Naive thymus-derived CD4-positive, alpha-beta T cell (primary cell): ENCODE measurements around the gene ARL2. TPM values are rescaled to one million over a fixed set of nuclear protein-coding genes. Genes with fewer than 3 reads are reported as not detected.
A peak's percentile ranks its signal among the peaks of the same experiment; 100 is the strongest.

Source experiments
- ATAC-seq: fragments of 150-1000 bp; cut with Tn5 transposase; 2 replicates; pipeline ENCODE4 v1.10.0; 2021; ENCODE audit warnings: mild to moderate bottlenecking, moderate library complexity
- CTCF ChIA-PET: fragments of 350-600 bp; sonication (Branson Sonifier 250); formaldehyde crosslinking; loops from one replicate; lab custom pipeline; 2021; ENCODE audit warnings: antibody characterized with exemption; lab: Charles Lee
- POLR2A ChIA-PET: fragments of 350-600 bp; sonication (Branson Sonifier 250); formaldehyde crosslinking; loops from one replicate; lab custom pipeline; 2021; ENCODE audit warnings: antibody characterized with exemption, inconsistent platforms; lab: Charles Lee
- DNase-seq, 9 donors: peaks; one replicate each; pipeline versions ENCODE4 v3.0.0 to v3.0.0-alpha.2; 2020 to 2022; ENCODE audit warnings: mixed read lengths in 1 of 9
- H3K27ac ChIP-seq: one replicate; pipeline ENCODE4 v1.7.0; 2013; ENCODE audit warnings: mild to moderate bottlenecking, low read depth, low read length, moderate library complexity
- H3K27me3 ChIP-seq, 2 donors: one replicate each; pipeline ENCODE4 v1.7.0; 2013; ENCODE audit warnings: low read length in 2 of 2, mild to moderate bottlenecking in 2 of 2, moderate library complexity in 2 of 2; ENCODE audit not compliant: control insufficient read depth in 2 of 2, insufficient read depth in 2 of 2
- H3K36me3 ChIP-seq, 3 experiments: 1 replicate in 2 of 3; 2 replicates in 1 of 3; pipeline ENCODE4 v1.7.0; 2013; ENCODE audit warnings: low read length in 3 of 3, mild to moderate bottlenecking in 3 of 3, moderate library complexity in 1 of 3; ENCODE audit not compliant: insufficient read depth in 3 of 3, control insufficient read depth in 2 of 3
- H3K4me1 ChIP-seq, 2 donors: one replicate each; pipeline ENCODE4 v1.7.0; 2013; ENCODE audit warnings: low read length in 2 of 2, mild to moderate bottlenecking in 2 of 2, moderate library complexity in 1 of 2; ENCODE audit not compliant: control insufficient read depth in 2 of 2, insufficient read depth in 2 of 2
- H3K4me3 ChIP-seq: 2 replicates; pipeline ENCODE4 v1.7.0; 2013; ENCODE audit warnings: mild to moderate bottlenecking, low read length
- H3K9me3 ChIP-seq, 3 experiments: 1 replicate in 2 of 3; 2 replicates in 1 of 3; pipeline ENCODE4 v1.7.0; 2013; ENCODE audit warnings: low read length in 3 of 3; ENCODE audit not compliant: control insufficient read depth in 2 of 3
- H3K27ac Mint-ChIP-seq, 9 donors: one replicate each; pipeline ENCODE4 v1.8.0; 2020 to 2022; ENCODE audit warnings: mixed read lengths in 9 of 9, mild to moderate bottlenecking in 8 of 9, moderate library complexity in 5 of 9, inconsistent platforms in 2 of 9
- H3K27me3 Mint-ChIP-seq, 5 donors: one replicate each; pipeline ENCODE4 v1.8.0; 2021 to 2022; ENCODE audit warnings: mixed read lengths in 5 of 5, mild to moderate bottlenecking in 1 of 5
- H3K36me3 Mint-ChIP-seq, 5 donors: one replicate each; pipeline ENCODE4 v1.8.0; 2020 to 2022; ENCODE audit warnings: mixed read lengths in 5 of 5, mild to moderate bottlenecking in 3 of 5, inconsistent platforms in 1 of 5
- H3K4me1 Mint-ChIP-seq, 7 donors: one replicate each; pipeline ENCODE4 v1.8.0; 2020 to 2022; ENCODE audit warnings: mixed read lengths in 7 of 7, mild to moderate bottlenecking in 3 of 7, inconsistent platforms in 1 of 7
- H3K4me3 Mint-ChIP-seq, 10 donors: one replicate each; pipeline ENCODE4 v1.8.0; 2020 to 2022; ENCODE audit warnings: mild to moderate bottlenecking in 10 of 10, mixed read lengths in 10 of 10, moderate library complexity in 6 of 10, inconsistent platforms in 2 of 10
- H3K9me3 Mint-ChIP-seq, 11 donors: one replicate each; pipeline ENCODE4 v1.8.0; 2020 to 2022; ENCODE audit warnings: mixed read lengths in 11 of 11, mild to moderate bottlenecking in 4 of 11, inconsistent platforms in 1 of 11, moderate library complexity in 1 of 11
- intact Hi-C, 2 donors: fragments of 100-400 bp; cut with micrococcal nuclease; formaldehyde crosslinking; loops; one replicate each; pipeline ENCODE4 v1.15.1; 2023
- polyA plus RNA-seq, 2 donors: library from polyadenylated mRNA; unstranded; fragments of 300-500 nt; fragmentation: Illumina TruSeq; gene quantifications; one replicate each; pipeline ENCODE4 v1.2.3, GENCODE V29; 2021
- total RNA-seq, 6 experiments: library from RNA in 5 of 6; stranded (reverse) in 5 of 6; gene quantifications; 1 replicate in 5 of 6; 2 replicates in 1 of 6; pipeline ENCODE4 v1.2.3 and lab custom pipeline; 2021 to 2026

ARL2 gene
- total and polyA plus RNA-seq, 7 experiments from 2014 or later: 22.6 to 96.1 (median 32.5) TPM

DNA sequence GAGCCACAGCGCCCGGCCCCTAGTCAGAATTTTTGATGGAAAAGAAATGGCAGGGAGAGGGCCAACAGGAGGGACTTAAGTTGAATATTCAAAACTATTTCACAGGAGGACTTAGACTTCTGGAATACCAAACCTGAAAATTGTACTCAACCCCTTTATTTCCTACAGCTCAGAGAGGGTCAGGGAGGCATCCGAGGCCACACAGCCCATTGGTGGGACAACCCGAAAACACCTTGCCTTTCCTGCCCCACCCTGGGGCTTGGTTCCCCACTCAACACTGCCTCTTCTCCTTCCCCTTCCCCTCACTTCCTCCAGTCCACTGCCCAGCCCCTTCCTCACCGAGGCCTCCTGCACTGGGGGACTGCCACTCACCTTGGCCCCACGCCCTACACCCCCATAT lies 43.0 kb downstream of the ARL2 start:
- H3K27ac Mint-ChIP-seq: no peak overlapping the region
- CTCF ChIA-PET: no interaction called here
- Histone ChIP-seq H3K36me3 (no peaks in the 10 kb centered on the region), H3K9me3 (no peaks in the 10 kb centered on the region), H3K27me3 (no peaks in the 10 kb centered on the region), H3K27ac (no peak overlapping the region), H3K4me3 (no peak overlapping the region), H3K4me1 (peaks cover 3 to 12% of the 10 kb centered on the region in 2 donors)
- DNase-seq (no peak), ATAC-seq (no peak)
- no peaks in the 10 kb centered on the region for H3K36me3 Mint-ChIP-seq
- H3K9me3 Mint-ChIP-seq: no peaks in the 10 kb centered on the region
- no peak overlapping the region for H3K4me3 Mint-ChIP-seq
- H3K27me3 Mint-ChIP-seq: no peaks in the 10 kb centered on the region
- H3K4me1 Mint-ChIP-seq: peaks cover 11 to 40% (median 14%) of the 10 kb centered on the region in 7 donors
- intact Hi-C loops: no loop called here
- POLR2A ChIA-PET: interaction anchor here (0.5 kb wide), 1 partner anchor 11 kb away, joined by 4 read pairs; no protein-coding TSS in a partner anchor

GRCh38 chr11:65057526-65057925 lies 43.6 kb downstream of the ARL2 start:
- Mint-ChIP-seq H3K4me1 (peaks cover 11 to 40% (median 15%) of the 10 kb centered on the region in 7 donors), H3K27ac (no peak overlapping the region), H3K4me3 (no peak overlapping the region), H3K9me3 (no peaks in the 10 kb centered on the region), H3K27me3 (no peaks in the 10 kb centered on the region), H3K36me3 (no peaks in the 10 kb centered on the region)
- H3K4me1 ChIP-seq: peaks cover 3 to 12% of the 10 kb centered on the region in 2 donors
- no peak overlapping the region for H3K27ac ChIP-seq
- ATAC-seq: no peak
- no peaks in the 10 kb centered on the region for H3K36me3 ChIP-seq
- no peaks in the 10 kb centered on the region for H3K9me3 ChIP-seq
- H3K4me3 ChIP-seq: no peak overlapping the region
- no peaks in the 10 kb centered on the region for H3K27me3 ChIP-seq
- ChIA-PET POLR2A (interaction anchor here (0.5 kb wide), 1 partner anchor 11 kb away, joined by 4 read pairs; no protein-coding TSS in a partner anchor), CTCF (no interaction called here)
- DNase-seq: no peak
- intact Hi-C loops: no loop called here

- Mint-ChIP-seq H3K4me3 (no peak overlapping the region), H3K36me3 (no peaks in the 10 kb centered on the region), H3K4me1 (peaks cover 11 to 40% (median 15%) of the 10 kb centered on the region in 7 donors), H3K27me3 (no peaks in the 10 kb centered on the region), H3K9me3 (no peaks in the 10 kb centered on the region), H3K27ac (no peak overlapping the region)
- H3K4me1 ChIP-seq: peaks cover 3 to 12% of the 10 kb centered on the region in 2 donors
- CTCF ChIA-PET: no interaction called here
- POLR2A ChIA-PET: no interaction called here
- no peak overlapping the region for H3K27ac ChIP-seq
- no peak for DNase-seq
- no peaks in the 10 kb centered on the region for H3K36me3 ChIP-seq
- H3K27me3 ChIP-seq: no peaks in the 10 kb centered on the region
- ATAC-seq: no peak
- intact Hi-C loops: no loop called here
- no peaks in the 10 kb centered on the region for H3K9me3 ChIP-seq
- H3K4me3 ChIP-seq: no peak overlapping the region
Observed at GRCh38 chr11:65058012-65058411, 44.1 kb downstream of the ARL2 start.

DNA sequence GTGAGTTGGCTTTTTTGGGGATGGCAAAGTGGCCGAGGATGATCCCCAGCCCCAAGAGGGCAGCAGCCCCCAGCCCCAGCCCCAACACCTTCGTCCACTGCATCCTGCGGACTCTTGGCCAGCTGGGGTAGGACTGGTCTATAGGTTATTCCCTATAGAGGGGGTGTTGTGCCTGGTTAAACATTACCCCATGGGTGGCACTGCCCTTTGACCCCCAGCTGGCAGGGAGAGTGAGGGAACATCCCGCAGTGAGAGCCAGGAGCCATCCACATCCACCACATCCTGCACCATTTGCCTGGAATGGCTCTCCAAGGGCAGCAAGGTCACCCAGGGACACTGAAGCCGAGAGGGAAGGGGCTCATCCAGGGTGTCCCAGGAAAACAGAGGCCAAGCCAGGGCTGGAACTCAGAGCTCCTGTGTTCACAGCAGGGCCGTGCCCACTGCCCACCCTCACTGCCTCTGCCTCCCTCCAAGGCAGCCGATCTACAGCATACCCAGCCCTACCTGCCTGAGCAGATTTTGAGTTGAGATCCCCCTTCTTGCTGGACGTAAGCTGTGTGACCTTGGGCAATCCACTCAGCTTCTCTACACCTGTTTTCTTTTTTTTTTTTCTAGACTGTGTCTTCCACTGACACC lies 44.6 kb downstream of the ARL2 start, which contains the start of gene NAALADL1:
NAALADL1 (minus strand) TSS at position 135 of the 636 bp plus-strand sequence; CDS start at position 103, 32 bp downstream.
- Mint-ChIP-seq H3K9me3 (no peaks in the 10 kb centered on the region), H3K4me3 (no peak within 1 kb of the TSS), H3K4me1 (peaks cover 9 to 35% (median 13%) of the 10 kb centered on the region in 7 donors), H3K27ac (no peak within 1 kb of the TSS), H3K27me3 (no peaks in the 10 kb centered on the region), H3K36me3 (no peaks in the 10 kb centered on the region)
- H3K27me3 ChIP-seq: no peaks in the 10 kb centered on the region
- ATAC-seq (no peak), DNase-seq (no peak)
- H3K9me3 ChIP-seq: no peaks in the 10 kb centered on the region
- H3K27ac ChIP-seq: no peak within 1 kb of the TSS
- no peaks in the 10 kb centered on the region for H3K36me3 ChIP-seq
- no peak within 1 kb of the TSS for H3K4me3 ChIP-seq
- ChIA-PET CTCF (interaction anchor here (0.7 kb wide), 1 partner anchor 293 kb away, joined by 3 read pairs; no protein-coding TSS in a partner anchor), POLR2A (no interaction called here)
- peaks cover 3 to 11% of the 10 kb centered on the region in 2 donors for H3K4me1 ChIP-seq
- intact Hi-C loops: no loop called here

DNA sequence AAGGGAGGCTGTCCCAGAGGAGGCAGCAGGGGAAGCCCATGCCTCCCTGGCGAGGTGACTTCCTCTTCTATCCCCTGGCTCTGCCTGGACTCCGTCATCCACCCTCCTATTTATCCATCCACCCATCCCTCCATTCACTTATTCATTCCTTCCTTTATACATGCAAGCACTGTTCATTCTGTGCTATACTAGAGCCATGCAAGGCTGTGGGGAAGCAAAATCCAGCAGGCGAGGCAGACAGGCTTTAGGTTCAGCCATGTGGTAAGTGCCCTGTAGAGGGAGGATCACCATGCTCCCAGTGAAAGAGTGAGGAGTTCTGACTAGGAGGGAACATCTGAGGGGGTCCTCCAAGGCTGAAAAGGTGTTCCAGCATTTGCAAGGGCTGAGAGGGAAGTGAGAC lies 45.6 kb downstream of the ARL2 start:
- no peak overlapping the region for H3K27ac ChIP-seq
- peaks cover 0 to under 1% of the 10 kb centered on the region in 2 donors for H3K4me1 ChIP-seq
- Mint-ChIP-seq H3K4me1 (peaks cover 0 to 25% (median 3%) of the 10 kb centered on the region in 7 donors), H3K27me3 (no peaks in the 10 kb centered on the region), H3K27ac (peak overlapping the region in 1 of 9 donors; percentile 47), H3K9me3 (no peaks in the 10 kb centered on the region), H3K4me3 (no peak overlapping the region), H3K36me3 (no peaks in the 10 kb centered on the region)
- no peak overlapping the region for H3K4me3 ChIP-seq
- ATAC-seq: no peak
- no peak for DNase-seq
- intact Hi-C loops: no loop called here
- H3K27me3 ChIP-seq: no peaks in the 10 kb centered on the region
- H3K9me3 ChIP-seq: no peaks in the 10 kb centered on the region
- ChIA-PET CTCF (no interaction called here), POLR2A (no interaction called here)
- no peaks in the 10 kb centered on the region for H3K36me3 ChIP-seq

DNA sequence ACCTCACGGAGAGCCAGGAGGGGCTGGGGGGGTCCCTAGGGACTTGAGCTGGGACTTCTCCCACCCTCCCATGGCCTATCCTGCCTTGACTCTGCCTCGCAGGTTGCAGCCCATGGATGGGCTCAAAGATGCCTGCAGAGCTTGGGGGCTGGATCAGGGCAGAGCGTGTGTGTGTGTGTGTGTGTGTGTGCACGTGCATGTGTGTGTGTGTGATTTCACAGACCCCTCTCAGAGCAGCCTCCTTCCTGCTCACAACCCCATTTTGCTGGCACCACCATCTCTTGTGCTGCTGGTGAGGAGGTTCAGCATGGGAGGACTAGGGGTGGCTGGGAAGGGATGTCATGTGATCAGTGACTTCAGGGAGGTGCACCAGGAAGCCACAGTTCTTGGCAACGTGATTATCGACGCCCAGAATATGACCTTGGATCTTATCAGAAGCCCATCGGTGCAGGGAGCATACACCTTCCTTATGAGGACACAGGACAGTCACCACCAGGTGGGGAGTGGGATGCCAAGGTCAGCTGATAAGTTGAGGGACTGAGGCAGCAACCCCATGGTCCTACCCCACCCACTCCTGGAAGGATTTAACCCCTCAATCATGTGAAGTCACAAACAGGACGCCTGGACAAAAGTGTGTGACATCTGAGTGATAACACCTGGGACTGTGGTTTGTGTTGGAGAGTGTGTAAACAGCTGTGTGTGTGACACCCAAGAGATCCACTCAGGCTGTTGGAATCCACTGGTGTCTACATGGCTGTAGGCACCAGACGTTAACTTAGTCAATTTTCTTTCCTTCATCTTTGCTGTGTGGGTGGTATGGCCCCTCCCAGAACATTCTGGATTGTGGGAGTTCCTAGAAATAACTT lies 46.2 kb downstream of the ARL2 start:
- ATAC-seq (no peak), DNase-seq (no peak)
- Histone ChIP-seq H3K36me3 (no peaks in the 10 kb centered on the region), H3K27ac (no peak overlapping the region), H3K9me3 (no peaks in the 10 kb centered on the region), H3K27me3 (no peaks in the 10 kb centered on the region), H3K4me1 (no peaks in the 10 kb centered on the region), H3K4me3 (no peak overlapping the region)
- intact Hi-C loops: no loop called here
- Mint-ChIP-seq H3K36me3 (no peaks in the 10 kb centered on the region), H3K4me3 (peak overlapping the region in 1 of 10 donors; percentile 12), H3K9me3 (no peaks in the 10 kb centered on the region), H3K27ac (no peak overlapping the region), H3K27me3 (no peaks in the 10 kb centered on the region), H3K4me1 (peaks cover 0 to 23% (median 0%) of the 10 kb centered on the region in 7 donors)
- ChIA-PET CTCF (no interaction called here), POLR2A (no interaction called here)
